Measurements from ENCODE around the gene TGM4. TPM values are rescaled to one million over a fixed set of nuclear protein-coding genes. Genes with fewer than 3 reads are reported as not detected.

The TGM4 gene
- total and polyA plus RNA-seq, 2 experiments from 2014 or later, result not detected

GRCh38 chr3:44907612-44908011, 33.2 kb downstream of the TGM4 start (continued):
- TF ChIP-seq CTCF (conservative IDR thresholded peaks at IDR 0.05; ENCODE audit: low read depth in 2 of 2), result no peak
- no peak for TF ChIP-seq CREB1 (CRISPR knock-in tag; IDR thresholded peaks at IDR 0.05; ENCODE audit: low read depth)
- TF ChIP-seq NANOG (IDR thresholded peaks at IDR 0.05; ENCODE audit: borderline replicate concordance), result no peak
- no peak for TF ChIP-seq EZH2phosphoT487 (IDR thresholded peaks at IDR 0.05; ENCODE audit: unreplicated experiment)

- Histone ChIP-seq H4K20me1 (replicated peaks; ENCODE audit: insufficient read depth) (no peaks in the 10 kb centered on the region), H3K4me1 (ENCODE audit: insufficient read depth) (no peaks in the 10 kb centered on the region), H3K9me2 (ENCODE audit: insufficient read depth) (peaks cover 4% of the 10 kb centered on the region; the same call in 1 of the 2 replicates), H3F3A (replicated peaks; ENCODE audit: low read depth) (no peaks in the 10 kb centered on the region), H3K27me3 (ENCODE audit: insufficient read depth) (no peaks in the 10 kb centered on the region), H3K36me3 (ENCODE audit: insufficient read depth) (no peaks in the 10 kb centered on the region), H3K4me3 (no peak overlapping the region), H2AFZ (no peak overlapping the region), H3K79me2 (replicated peaks; ENCODE audit: insufficient read depth) (no peaks in the 10 kb centered on the region), H3K4me2 (no peak overlapping the region), H3K27ac (ENCODE audit: low read depth) (no peak overlapping the region)
- no peak overlapping the region for H3K4me3 Mint-ChIP-seq
- no peaks in the 10 kb centered on the region; the same call in 2 of the 3 replicates for H3K36me3 Mint-ChIP-seq (ENCODE audit: low read depth)
- ATAC-seq (no peak), DNase-seq (ENCODE audit: low spot score) (no peak)
- H3K27ac Mint-ChIP-seq, result no peak overlapping the region
- no peaks in the 10 kb centered on the region for H3K4me1 Mint-ChIP-seq
- H3K27me3 Mint-ChIP-seq (ENCODE audit: insufficient read depth, low read depth, poor library complexity), result peaks cover 5% of the 10 kb centered on the region
- H3K9me3 Mint-ChIP-seq, result peaks cover 3% of the 10 kb centered on the region; the same call in 1 of the 3 replicates
- TF ChIP-seq POLR2AphosphoS5 (IDR thresholded peaks at IDR 0.05; ENCODE audit: low read depth), result no peak
- TF ChIP-seq CTCF (conservative IDR thresholded peaks at IDR 0.05; ENCODE audit: low read depth in 2 of 2), result no peak
- no peak for TF ChIP-seq ZNF462 (CRISPR knock-in tag; IDR thresholded peaks at IDR 0.05)
- no peak for TF ChIP-seq STAT1 (IDR thresholded peaks at IDR 0.05; ENCODE audit: unreplicated experiment)
- TF ChIP-seq CREB1 (CRISPR knock-in tag; IDR thresholded peaks at IDR 0.05; ENCODE audit: low read depth), result no peak
- no peak for TF ChIP-seq ZNF331 (CRISPR knock-in tag; IDR thresholded peaks at IDR 0.05; ENCODE audit: low read depth)
- no peak for TF ChIP-seq ETS1 (IDR thresholded peaks at IDR 0.05)
- TF ChIP-seq REST (IDR thresholded peaks at IDR 0.05; ENCODE audit: unreplicated experiment), result no peak
- no peak for TF ChIP-seq NANOG (IDR thresholded peaks at IDR 0.05; ENCODE audit: borderline replicate concordance)
These were observed 34.7 kb downstream of the TGM4 start for GRCh38 chr3:44909063-44909462.
